CD8-positive, alpha-beta memory T cell (primary cell): ENCODE data around the gene CD44. TPM values are rescaled to one million over a fixed set of nuclear protein-coding genes. Genes with fewer than 3 reads are reported as not detected.

Source experiments
- CTCF ChIA-PET: fragments of 350-600 bp; sonication (Branson Sonifier 250); formaldehyde crosslinking; loops from one replicate; lab custom pipeline; 2021; ENCODE audit warnings: antibody characterized with exemption; lab: Charles Lee
- POLR2A ChIA-PET: fragments of 350-600 bp; sonication (Branson Sonifier 250); formaldehyde crosslinking; loops from one replicate; lab custom pipeline; 2021; ENCODE audit warnings: antibody characterized with exemption; lab: Charles Lee
- DNase-seq, 5 donors: peaks; one replicate each; pipeline versions ENCODE4 v3.0.0 to v3.0.0-alpha.2; 2020 to 2022; ENCODE audit warnings: mixed read lengths in 1 of 5
- H3K27ac ChIP-seq: one replicate; pipeline ENCODE4 v1.7.0; 2013; ENCODE audit warnings: low read depth, mild to moderate bottlenecking, low read length, moderate library complexity
- H3K27me3 ChIP-seq: 2 replicates; pipeline ENCODE4 v1.7.0; 2013; ENCODE audit warnings: low read length, mild to moderate bottlenecking; ENCODE audit not compliant: insufficient read depth, poor library complexity, severe bottlenecking
- H3K36me3 ChIP-seq: 2 replicates; pipeline ENCODE4 v1.7.0; 2013; ENCODE audit warnings: mild to moderate bottlenecking, low read length, moderate library complexity; ENCODE audit not compliant: insufficient read depth
- H3K4me1 ChIP-seq: 2 replicates; pipeline ENCODE4 v1.7.0; 2013; ENCODE audit warnings: mild to moderate bottlenecking, low read length, moderate library complexity; ENCODE audit not compliant: insufficient read depth
- H3K4me3 ChIP-seq: 2 replicates; pipeline ENCODE4 v1.7.0; 2013; ENCODE audit warnings: mild to moderate bottlenecking, low read length
- H3K9me3 ChIP-seq: 2 replicates; pipeline ENCODE4 v1.7.0; 2013; ENCODE audit warnings: mild to moderate bottlenecking, low read length
- H3K27ac Mint-ChIP-seq, 8 donors: one replicate each; pipeline ENCODE4 v1.8.0; 2020 to 2021; ENCODE audit warnings: mixed read lengths in 8 of 8, mild to moderate bottlenecking in 6 of 8, inconsistent platforms in 3 of 8, moderate library complexity in 3 of 8
- H3K27me3 Mint-ChIP-seq, 2 donors: one replicate each; pipeline ENCODE4 v1.8.0; 2020 to 2021; ENCODE audit warnings: mixed read lengths in 2 of 2, mild to moderate bottlenecking in 1 of 2, moderate library complexity in 1 of 2
- H3K36me3 Mint-ChIP-seq, 3 donors: one replicate each; pipeline ENCODE4 v1.8.0; 2020 to 2021; ENCODE audit warnings: mixed read lengths in 3 of 3, inconsistent platforms in 1 of 3, mild to moderate bottlenecking in 1 of 3
- H3K4me1 Mint-ChIP-seq, 3 donors: one replicate each; pipeline ENCODE4 v1.8.0; 2020 to 2021; ENCODE audit warnings: mixed read lengths in 3 of 3, inconsistent platforms in 1 of 3, mild to moderate bottlenecking in 1 of 3
- H3K4me3 Mint-ChIP-seq, 7 donors: one replicate each; pipeline ENCODE4 v1.8.0; 2020 to 2021; ENCODE audit warnings: mixed read lengths in 7 of 7, mild to moderate bottlenecking in 6 of 7, moderate library complexity in 4 of 7, inconsistent platforms in 2 of 7
- H3K9me3 Mint-ChIP-seq, 5 donors: one replicate each; pipeline ENCODE4 v1.8.0; 2020 to 2022; ENCODE audit warnings: mixed read lengths in 5 of 5, mild to moderate bottlenecking in 3 of 5, moderate library complexity in 2 of 5, inconsistent platforms in 1 of 5
- polyA plus RNA-seq: library from polyadenylated mRNA; unstranded; fragments of 300-500 nt; fragmentation: Illumina TruSeq; gene quantifications from one replicate; pipeline ENCODE4 v1.2.3, GENCODE V29; 2021
- total RNA-seq, 2 experiments: library from RNA; stranded (reverse); gene quantifications; one replicate each; pipeline ENCODE4 v1.2.3, GENCODE V29; 2021

CD44 gene
- total and polyA plus RNA-seq, 3 experiments from 2014 or later = 338 to 534 (median 510) TPM

GRCh38 chr11:35228328-35228725 is 89.4 kb downstream of the CD44 start:
- H3K9me3 ChIP-seq = no peaks in the 10 kb centered on the region
- H3K27me3 Mint-ChIP-seq = no peaks in the 10 kb centered on the region
- peaks cover 51 to 89% (median 62%) of the 10 kb centered on the region in 3 donors for H3K36me3 Mint-ChIP-seq
- DNase-seq = no peak
- H3K4me3 Mint-ChIP-seq = no peak overlapping the region
- no peak overlapping the region for H3K27ac ChIP-seq
- no peaks in the 10 kb centered on the region for H3K4me1 ChIP-seq
- no peaks in the 10 kb centered on the region for H3K27me3 ChIP-seq
- POLR2A ChIA-PET = no interaction called here
- peaks cover 20 to 39% (median 29%) of the 10 kb centered on the region in 3 donors for H3K4me1 Mint-ChIP-seq
- H3K9me3 Mint-ChIP-seq = peaks cover 0 to 7% (median 2%) of the 10 kb centered on the region in 5 donors
- H3K27ac Mint-ChIP-seq = peak overlapping the region in 6 of 8 donors; percentile 41 to 93 (median 68)
- H3K36me3 ChIP-seq = peaks cover 76% of the 10 kb centered on the region
- CTCF ChIA-PET = interaction anchor here (1.4 kb wide), 1 partner anchor 77 kb away, joined by 3 read pairs; no protein-coding TSS in a partner anchor
- H3K4me3 ChIP-seq = no peak overlapping the region

GRCh38 chr11:35230388-35230787 is 91.4 kb downstream of the CD44 start:
- no peak for DNase-seq
- Mint-ChIP-seq H3K4me3 (no peak overlapping the region), H3K4me1 (peaks cover 36 to 53% (median 49%) of the 10 kb centered on the region in 3 donors), H3K27me3 (no peaks in the 10 kb centered on the region), H3K36me3 (peaks cover 50 to 72% (median 65%) of the 10 kb centered on the region in 3 donors), H3K27ac (peak overlapping the region in 6 of 8 donors; percentile 26 to 81 (median 57)), H3K9me3 (peaks cover 3 to 17% (median 14%) of the 10 kb centered on the region in 5 donors)
- POLR2A ChIA-PET = no interaction called here
- Histone ChIP-seq H3K27ac (no peak overlapping the region), H3K9me3 (no peaks in the 10 kb centered on the region), H3K4me1 (peaks cover 6% of the 10 kb centered on the region), H3K4me3 (no peak overlapping the region), H3K36me3 (peaks cover 57% of the 10 kb centered on the region), H3K27me3 (no peaks in the 10 kb centered on the region)
- CTCF ChIA-PET = interaction anchor here (1.0 to 1.3 kb wide), 2 partner anchors 9 to 15 kb away, joined by 3 to 4 read pairs; no protein-coding TSS in a partner anchor

GRCh38 chr11:35231076-35231860 is 92.3 kb downstream of the CD44 start:
- no peak overlapping the region for H3K4me3 ChIP-seq
- H3K9me3 Mint-ChIP-seq = peaks cover 6 to 17% (median 14%) of the 10 kb centered on the region in 5 donors
- DNase-seq = no peak
- no peaks in the 10 kb centered on the region for H3K27me3 ChIP-seq
- peak overlapping the region in 6 of 8 donors; percentile 8 to 82 (median 57) for H3K27ac Mint-ChIP-seq
- CTCF ChIA-PET = no interaction called here
- H3K27me3 Mint-ChIP-seq = no peaks in the 10 kb centered on the region
- H3K27ac ChIP-seq = no peak overlapping the region
- POLR2A ChIA-PET = no interaction called here
- H3K4me1 ChIP-seq = peaks cover 15% of the 10 kb centered on the region
- peaks cover 49% of the 10 kb centered on the region for H3K36me3 ChIP-seq
- H3K36me3 Mint-ChIP-seq = peaks cover 47 to 64% (median 63%) of the 10 kb centered on the region in 3 donors
- H3K4me3 Mint-ChIP-seq = no peak overlapping the region
- H3K4me1 Mint-ChIP-seq = peaks cover 41 to 58% (median 54%) of the 10 kb centered on the region in 3 donors
- no peaks in the 10 kb centered on the region for H3K9me3 ChIP-seq

- Mint-ChIP-seq H3K4me3 (no peak overlapping the region), H3K4me1 (peaks cover 56 to 67% (median 67%) of the 10 kb centered on the region in 3 donors), H3K36me3 (peaks cover 40 to 53% (median 47%) of the 10 kb centered on the region in 3 donors), H3K27ac (peak overlapping the region in 6 of 8 donors; percentile 4 to 88 (median 54)), H3K27me3 (no peaks in the 10 kb centered on the region), H3K9me3 (peaks cover 6 to 17% (median 14%) of the 10 kb centered on the region in 5 donors)
- no peak for DNase-seq
- H3K36me3 ChIP-seq = peaks cover 38% of the 10 kb centered on the region
- H3K27me3 ChIP-seq = no peaks in the 10 kb centered on the region
- no peak overlapping the region for H3K27ac ChIP-seq
- H3K4me3 ChIP-seq = no peak overlapping the region
- ChIA-PET POLR2A (interaction anchor here (0.5 kb wide), 1 partner anchor 14 kb away, joined by 4 read pairs; no protein-coding TSS in a partner anchor), CTCF (interaction anchor here (1.0 kb wide), 1 partner anchor 93 kb away, joined by 3 read pairs; the partner anchor contains the start of gene CD44)
- H3K4me1 ChIP-seq = peaks cover 31% of the 10 kb centered on the region
- no peaks in the 10 kb centered on the region for H3K9me3 ChIP-seq
Observed at GRCh38 chr11:35232891-35233330, 93.9 kb downstream of the CD44 start.

- Mint-ChIP-seq H3K9me3 (peaks cover 6 to 17% (median 14%) of the 10 kb centered on the region in 5 donors), H3K4me1 (peaks cover 62 to 70% (median 69%) of the 10 kb centered on the region in 3 donors), H3K27me3 (no peaks in the 10 kb centered on the region), H3K36me3 (peaks cover 35 to 50% (median 42%) of the 10 kb centered on the region in 3 donors), H3K4me3 (peak overlapping the region in 1 of 7 donors; percentile 27), H3K27ac (peak overlapping the region in 7 of 8 donors; percentile 4 to 88 (median 73))
- Histone ChIP-seq H3K4me1 (peaks cover 33% of the 10 kb centered on the region), H3K4me3 (no peak overlapping the region), H3K27ac (no peak overlapping the region), H3K27me3 (no peaks in the 10 kb centered on the region), H3K9me3 (no peaks in the 10 kb centered on the region), H3K36me3 (peaks cover 32% of the 10 kb centered on the region)
- ChIA-PET CTCF (interaction anchor here (1.6 kb wide), 1 partner anchor 13 kb away, joined by 4 read pairs; no protein-coding TSS in a partner anchor), POLR2A (no interaction called here)
- DNase-seq = no peak
Observed at GRCh38 chr11:35233518-35233917, 94.5 kb downstream of the CD44 start.

- Histone ChIP-seq H3K36me3 (peaks cover 21% of the 10 kb centered on the region), H3K27me3 (no peaks in the 10 kb centered on the region), H3K27ac (no peak overlapping the region), H3K4me1 (peaks cover 33% of the 10 kb centered on the region), H3K9me3 (no peaks in the 10 kb centered on the region), H3K4me3 (no peak overlapping the region)
- Mint-ChIP-seq H3K9me3 (peaks cover 6 to 17% (median 14%) of the 10 kb centered on the region in 5 donors), H3K4me3 (peak overlapping the region in 2 of 7 donors; percentile 3 to 27), H3K27ac (peak overlapping the region in 7 of 8 donors; percentile 54 to 92 (median 88)), H3K27me3 (no peaks in the 10 kb centered on the region), H3K4me1 (peaks cover 63 to 72% (median 69%) of the 10 kb centered on the region in 3 donors), H3K36me3 (peaks cover 30 to 42% (median 31%) of the 10 kb centered on the region in 3 donors)
- DNase-seq = no peak
- ChIA-PET CTCF (interaction anchor here (1.2 to 1.6 kb wide), 2 partner anchors 12 to 71 kb away, joined by 4 read pairs; no protein-coding TSS in a partner anchor), POLR2A (no interaction called here)
Observed at GRCh38 chr11:35234460-35235156, 95.6 kb downstream of the CD44 start.

GRCh38 chr11:35235157-35235468 is 96.1 kb downstream of the CD44 start:
- no peaks in the 10 kb centered on the region for H3K27me3 ChIP-seq
- H3K36me3 Mint-ChIP-seq = peaks cover 26 to 37% (median 29%) of the 10 kb centered on the region in 3 donors
- H3K36me3 ChIP-seq = peaks cover 16% of the 10 kb centered on the region
- H3K27me3 Mint-ChIP-seq = no peaks in the 10 kb centered on the region
- no peaks in the 10 kb centered on the region for H3K9me3 ChIP-seq
- H3K27ac ChIP-seq = no peak overlapping the region
- no peak overlapping the region for H3K4me3 ChIP-seq
- DNase-seq = no peak
- H3K4me1 Mint-ChIP-seq = peaks cover 65 to 73% (median 72%) of the 10 kb centered on the region in 3 donors
- peaks cover 6 to 17% (median 14%) of the 10 kb centered on the region in 5 donors for H3K9me3 Mint-ChIP-seq
- peaks cover 33% of the 10 kb centered on the region for H3K4me1 ChIP-seq
- H3K4me3 Mint-ChIP-seq = peak overlapping the region in 2 of 7 donors; percentile 3 to 14
- H3K27ac Mint-ChIP-seq = peak overlapping the region in 7 of 8 donors; percentile 47 to 92 (median 85)
- ChIA-PET POLR2A (interaction anchor here (1.6 kb wide), 1 partner anchor 12 kb away, joined by 8 read pairs; no protein-coding TSS in a partner anchor), CTCF (interaction anchor here (1.2 to 1.8 kb wide), 5 partner anchors 10 to 190 kb away, joined by 4 to 6 read pairs (median 4); no protein-coding TSS in a partner anchor)
